ENCODE measurements around the gene SVOP. TPM values are rescaled to one million over a fixed set of nuclear protein-coding genes. Genes with fewer than 3 reads are reported as not detected.

The SVOP gene
- total RNA-seq, 6 experiments from 2014 or later, result not detected

- TF ChIP-seq CTCF (IDR thresholded peaks at IDR 0.05), result no peak
- TF ChIP-seq POLR2A (IDR thresholded peaks at IDR 0.05), result no peak
- Histone ChIP-seq H3K9me3 (no peaks in the 10 kb centered on the region), H3K27ac (no peak overlapping the region), H3K4me1 (no peaks in the 10 kb centered on the region), H3K36me3 (no peaks in the 10 kb centered on the region), H3K4me3 (no peak overlapping the region), H3K27me3 (no peaks in the 10 kb centered on the region)
- intact Hi-C loops (cut with DNase I), result no loop called here
- ATAC-seq, result peak; percentile 36 to 64 (median 42)
- 31% methylated on average over 2 of the region's 2 CpGs for WGBS (ENCODE audit: insufficient coverage, low coverage, low lambda C conversion rate, missing lambda C conversion rate)
- no peak for DNase-seq
Observed at GRCh38 chr12:108907839-108908351, 113.0 kb downstream of the SVOP start.

- intact Hi-C loops (cut with DNase I), result no loop called here
- WGBS (ENCODE audit: insufficient coverage, low coverage, low lambda C conversion rate, missing lambda C conversion rate), result 78% methylated on average over 2 of the region's 2 CpGs
- no peak overlapping the region for H3K4me3 ChIP-seq
- H3K27ac ChIP-seq, result no peak overlapping the region
- no peaks in the 10 kb centered on the region for H3K9me3 ChIP-seq
- TF ChIP-seq POLR2A (IDR thresholded peaks at IDR 0.05) (no peak), CTCF (IDR thresholded peaks at IDR 0.05) (no peak)
- DNase-seq (no peak), ATAC-seq (no peak)
- H3K36me3 ChIP-seq, result no peaks in the 10 kb centered on the region
- no peaks in the 10 kb centered on the region for H3K4me1 ChIP-seq
- no peaks in the 10 kb centered on the region for H3K27me3 ChIP-seq
Observed at GRCh38 chr12:108906971-108907370, 113.9 kb downstream of the SVOP start.

- no peak overlapping the region for H3K27ac ChIP-seq
- intact Hi-C loops (cut with DNase I), result no loop called here
Observed at GRCh38 chr12:108905725-108906124, 115.1 kb downstream of the SVOP start.

GRCh38 chr12:108899145-108899544 lies 121.7 kb downstream of the SVOP start:
- no peak for TF ChIP-seq CTCF (IDR thresholded peaks at IDR 0.05)
- TF ChIP-seq POLR2A (IDR thresholded peaks at IDR 0.05), result no peak

More at GRCh38 chr12:108905725-108906124, 115.1 kb downstream of the SVOP start:
- no peaks in the 10 kb centered on the region for H3K27me3 ChIP-seq
- no peaks in the 10 kb centered on the region for H3K4me1 ChIP-seq
- no peak for TF ChIP-seq POLR2A (IDR thresholded peaks at IDR 0.05)
- TF ChIP-seq CTCF (IDR thresholded peaks at IDR 0.05), result no peak
- no peak overlapping the region for H3K4me3 ChIP-seq
- peak in 2 of 4 donors; percentile 41 to 58 for ATAC-seq
- no peaks in the 10 kb centered on the region for H3K9me3 ChIP-seq
- H3K36me3 ChIP-seq, result peaks cover 0 to 2% (median 0%) of the 10 kb centered on the region in 4 donors
- WGBS (ENCODE audit: insufficient coverage, low coverage, low lambda C conversion rate, missing lambda C conversion rate), result 63% methylated on average over 2 of the region's 5 CpGs
- DNase-seq, result no peak

More at GRCh38 chr12:108899145-108899544, 121.7 kb downstream of the SVOP start:
- no peak for ATAC-seq
- intact Hi-C loops (cut with DNase I), result loop anchor here in 1 of 2 donors (10.0 kb wide), 1 partner anchor 46 kb away; no protein-coding TSS in a partner anchor
- H3K27ac ChIP-seq, result no peak overlapping the region
- H3K4me3 ChIP-seq, result no peak overlapping the region
- DNase-seq, result no peak
- WGBS (ENCODE audit: insufficient coverage, low coverage, low lambda C conversion rate, missing lambda C conversion rate), result 67% methylated on average over 1 of the region's 5 CpGs
- peaks cover 0 to 22% (median 10%) of the 10 kb centered on the region in 4 donors for H3K36me3 ChIP-seq
- H3K9me3 ChIP-seq, result no peaks in the 10 kb centered on the region
- no peaks in the 10 kb centered on the region for H3K27me3 ChIP-seq
- no peaks in the 10 kb centered on the region for H3K4me1 ChIP-seq
